Esophagus squamous epithelium (tissue), 4 donors: ENCODE measurements around the gene COX4I1.

Source experiments
- POLR2A ChIP-seq, 4 donors: fragments of 450-650 bp; IDR thresholded peaks; one replicate each; pipeline ENCODE4 v1.6.1; 2017; ENCODE audit warnings: antibody characterized with exemption in 4 of 4, mild to moderate bottlenecking in 4 of 4, moderate library complexity in 3 of 4
- TF ChIP-seq, protein P1 (sequence below), 6 experiments: fragments of 450-650 bp in 4 of 6; fragments of 200-600 bp in 2 of 6; sonication (generic) in 2 of 6; IDR thresholded peaks; one replicate each; pipeline ENCODE4 v1.5.1; 2016 to 2019; ENCODE audit warnings: antibody characterized with exemption in 6 of 6, mild to moderate bottlenecking in 4 of 6, moderate library complexity in 4 of 6

DNA sequence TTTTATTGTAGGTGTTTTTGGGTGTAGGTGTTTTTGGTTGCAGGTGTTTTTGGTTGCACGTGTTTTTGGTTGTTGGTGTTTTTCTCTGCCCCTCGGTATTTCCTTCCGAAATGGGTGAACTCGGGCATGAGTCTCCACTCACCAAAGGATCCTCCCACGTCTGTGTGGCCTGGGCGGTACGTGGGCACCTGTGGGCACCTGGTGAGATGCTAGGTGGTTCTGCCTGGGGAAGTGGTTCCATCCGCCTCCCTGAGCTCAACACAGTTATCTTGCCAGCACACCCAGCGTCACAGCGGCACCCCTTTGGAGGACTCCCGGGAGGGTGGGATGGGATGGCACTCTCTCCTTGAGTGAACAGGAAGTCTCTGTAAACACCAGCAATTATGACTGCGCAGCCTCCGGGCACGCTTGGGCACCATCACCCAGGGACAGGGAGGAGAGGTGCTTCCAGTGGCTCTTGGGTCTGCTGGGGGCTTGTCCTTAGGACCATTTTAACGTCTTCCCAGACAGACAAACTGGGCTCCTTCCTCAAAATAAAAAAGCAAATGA, 29.8 kb downstream of the COX4I1 start:
- TF ChIP-seq, protein P1, sequence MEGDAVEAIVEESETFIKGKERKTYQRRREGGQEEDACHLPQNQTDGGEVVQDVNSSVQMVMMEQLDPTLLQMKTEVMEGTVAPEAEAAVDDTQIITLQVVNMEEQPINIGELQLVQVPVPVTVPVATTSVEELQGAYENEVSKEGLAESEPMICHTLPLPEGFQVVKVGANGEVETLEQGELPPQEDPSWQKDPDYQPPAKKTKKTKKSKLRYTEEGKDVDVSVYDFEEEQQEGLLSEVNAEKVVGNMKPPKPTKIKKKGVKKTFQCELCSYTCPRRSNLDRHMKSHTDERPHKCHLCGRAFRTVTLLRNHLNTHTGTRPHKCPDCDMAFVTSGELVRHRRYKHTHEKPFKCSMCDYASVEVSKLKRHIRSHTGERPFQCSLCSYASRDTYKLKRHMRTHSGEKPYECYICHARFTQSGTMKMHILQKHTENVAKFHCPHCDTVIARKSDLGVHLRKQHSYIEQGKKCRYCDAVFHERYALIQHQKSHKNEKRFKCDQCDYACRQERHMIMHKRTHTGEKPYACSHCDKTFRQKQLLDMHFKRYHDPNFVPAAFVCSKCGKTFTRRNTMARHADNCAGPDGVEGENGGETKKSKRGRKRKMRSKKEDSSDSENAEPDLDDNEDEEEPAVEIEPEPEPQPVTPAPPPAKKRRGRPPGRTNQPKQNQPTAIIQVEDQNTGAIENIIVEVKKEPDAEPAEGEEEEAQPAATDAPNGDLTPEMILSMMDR (IDR thresholded peaks at IDR 0.05), result no peak
- no peak for TF ChIP-seq POLR2A (IDR thresholded peaks at IDR 0.05)
